ENCODE measurements around the gene DRGX.

Gene DRGX

GRCh38 chr10:49381111-49381900 is 14.6 kb downstream of the DRGX start:
- no peak for DNase-seq

DNA sequence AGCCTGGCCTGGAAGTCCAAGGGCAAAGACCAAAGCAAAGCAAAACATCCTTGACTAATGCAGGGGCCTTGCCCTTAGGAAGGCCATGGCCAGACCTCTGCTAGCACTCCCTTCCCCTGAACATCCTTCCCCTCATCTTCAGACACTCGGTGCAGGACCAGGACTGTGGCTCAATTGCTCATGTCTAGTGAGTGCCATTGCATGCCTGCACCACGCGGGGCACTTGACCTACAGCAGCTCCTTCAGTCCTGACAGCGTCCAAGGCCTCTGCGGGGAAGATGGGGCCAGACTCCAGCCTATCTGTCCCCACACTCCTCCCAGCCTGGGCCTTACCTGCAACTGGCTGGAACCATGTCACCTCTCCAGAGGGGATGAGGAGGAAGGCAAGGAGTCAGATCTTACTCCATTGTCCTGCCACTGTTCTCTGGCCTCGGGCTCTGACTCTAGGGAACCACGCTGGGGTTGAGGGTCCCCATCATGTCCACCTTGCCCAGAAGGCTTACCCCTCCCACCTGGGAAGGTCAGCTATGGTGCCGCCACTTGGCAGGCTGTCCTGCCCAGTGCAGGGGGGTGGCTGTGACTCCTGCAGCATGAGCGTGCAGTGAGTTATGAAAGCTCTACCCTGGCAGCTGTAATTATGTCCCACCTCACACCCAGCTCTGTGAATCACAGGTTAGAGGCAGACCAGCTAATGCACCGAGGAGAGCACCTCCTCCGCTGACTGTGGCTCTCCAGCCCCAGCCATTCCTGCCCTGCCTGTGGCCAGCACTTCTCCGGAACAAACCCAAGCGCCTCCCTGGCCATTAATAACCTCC is 16.1 kb downstream of the DRGX start:
- DNase-seq, result no peak

- no peak for DNase-seq
These were observed 18.6 kb downstream of the DRGX start for GRCh38 chr10:49377256-49377655.

- no peak for DNase-seq
These were observed 20.3 kb downstream of the DRGX start for GRCh38 chr10:49375611-49376010.

DNA sequence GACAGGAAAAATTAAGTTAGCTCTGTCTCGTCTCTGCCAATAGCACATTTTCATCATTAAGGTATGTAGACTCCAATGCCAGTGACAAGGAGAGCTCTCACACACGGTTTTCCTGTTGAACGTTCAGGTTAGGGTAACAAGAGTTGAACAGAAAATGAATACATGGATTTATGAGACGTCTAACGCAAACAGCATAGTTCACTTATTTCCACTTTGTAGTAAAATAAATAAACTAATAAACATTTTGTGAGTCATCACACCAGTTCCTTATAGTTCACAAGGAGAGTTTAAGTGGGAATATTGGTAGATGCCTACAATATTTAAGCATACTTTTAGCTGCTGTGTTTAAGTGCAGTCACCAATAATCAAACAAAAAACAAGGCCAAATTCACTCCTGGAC is 21.1 kb downstream of the DRGX start:
- no peak for DNase-seq

- DNase-seq, result no peak
These were observed 22.5 kb downstream of the DRGX start for GRCh38 chr10:49373361-49373760.

- DNase-seq, result no peak
These were observed 23.9 kb downstream of the DRGX start for GRCh38 chr10:49371967-49372366.

- no peak for DNase-seq
These were observed 25.4 kb downstream of the DRGX start for GRCh38 chr10:49370326-49371100.

GRCh38 chr10:49369216-49370162 is 26.4 kb downstream of the DRGX start:
- DNase-seq, result no peak

- DNase-seq, result no peak
These were observed 27.6 kb downstream of the DRGX start for GRCh38 chr10:49368256-49368655.

DNA sequence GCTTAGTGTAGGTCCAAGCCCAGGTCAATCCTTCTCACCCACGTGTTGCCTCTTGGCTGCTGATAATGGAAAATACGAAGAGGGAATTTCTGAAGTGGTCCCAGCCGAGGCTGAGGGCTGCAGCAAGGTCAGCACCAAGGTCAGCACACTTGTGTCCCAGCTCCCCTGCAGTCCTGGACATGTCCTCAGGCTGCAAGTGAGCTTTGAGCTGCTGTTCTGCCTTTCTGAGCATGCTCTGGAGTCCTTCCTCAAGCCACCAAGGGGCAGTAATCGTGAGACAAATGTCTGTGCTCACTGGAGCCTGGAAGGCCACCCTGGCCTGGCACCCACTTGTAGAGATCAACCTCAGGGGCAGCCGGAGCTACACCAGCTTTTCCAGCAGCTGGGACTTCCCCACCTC is 28.3 kb downstream of the DRGX start:
- no peak for DNase-seq

DNA sequence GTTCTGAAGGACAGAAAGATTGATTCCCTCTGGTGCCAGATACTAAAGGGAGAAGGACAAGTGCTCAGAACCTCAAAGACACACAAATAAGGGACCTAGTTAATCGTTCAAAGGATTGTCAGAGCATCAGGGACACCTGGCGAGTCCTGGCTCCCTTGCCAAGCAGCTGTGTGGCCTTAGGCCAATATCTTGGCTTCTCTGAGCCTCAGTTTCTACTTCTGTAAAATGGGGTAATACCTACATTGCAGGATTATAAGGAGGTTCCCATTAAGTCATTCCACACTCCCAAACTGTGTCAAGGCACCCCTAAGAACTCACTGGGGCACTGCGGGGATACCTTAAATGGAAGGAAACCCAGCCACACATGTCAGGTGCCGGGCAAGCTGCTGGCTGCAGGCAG is 29.4 kb downstream of the DRGX start:
- no peak for DNase-seq

DNA sequence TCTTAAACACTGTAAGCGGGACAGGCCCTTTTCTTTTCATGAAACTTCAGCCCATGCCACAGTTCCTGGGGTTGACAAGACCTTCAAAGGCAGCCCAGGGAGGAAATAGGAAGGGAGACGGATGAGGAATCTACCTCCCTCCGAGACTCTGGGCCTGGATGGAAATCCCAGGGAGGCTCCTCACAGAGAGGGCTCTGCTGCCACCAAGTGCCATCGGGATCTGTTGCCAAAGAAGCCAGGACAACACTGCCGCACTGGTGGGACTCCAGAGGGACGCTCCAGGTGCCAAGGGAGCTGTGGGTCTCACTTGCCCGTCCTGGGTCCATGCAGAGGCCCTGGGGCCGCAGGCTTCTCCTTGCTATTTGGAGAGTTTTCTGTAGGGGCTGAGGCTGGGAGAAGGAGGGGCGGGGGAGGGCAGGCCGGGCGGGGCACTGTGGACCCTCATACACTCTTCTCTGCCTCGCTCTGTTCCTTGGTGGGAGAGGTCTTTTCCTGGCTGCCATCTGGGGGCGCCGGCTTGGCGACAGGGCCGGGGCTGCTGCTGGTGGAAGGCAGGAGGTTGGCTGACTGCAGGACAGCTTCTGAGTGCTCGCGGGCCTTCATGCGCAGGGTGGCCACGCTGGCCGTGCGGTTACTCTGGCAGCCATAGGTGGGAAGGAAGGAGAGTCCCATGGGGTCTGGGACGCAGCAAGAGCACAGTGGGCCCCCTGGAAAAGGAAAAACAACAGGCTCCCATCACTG is 30.0 kb downstream of the DRGX start:
- no peak for DNase-seq

DNA sequence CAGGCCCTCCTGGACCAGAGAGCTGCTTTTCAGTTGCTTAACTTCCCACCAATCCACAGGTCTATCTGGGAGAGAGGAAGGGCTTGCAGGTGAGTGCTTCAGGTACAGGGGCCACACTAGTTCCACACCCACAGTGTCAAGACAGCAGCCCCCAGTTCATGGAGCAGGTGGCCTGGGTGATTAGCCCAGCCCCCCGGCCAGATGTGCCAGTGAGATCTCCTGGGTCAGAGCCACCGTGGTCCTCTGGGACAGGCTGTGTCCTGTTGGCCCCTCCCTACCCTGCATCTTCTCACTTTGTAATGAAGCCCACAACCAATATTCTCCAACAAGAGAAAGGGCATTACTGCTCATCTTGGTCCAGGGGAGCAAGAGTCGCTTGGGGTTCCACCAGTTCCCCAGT is 30.6 kb downstream of the DRGX start:
- DNase-seq, result no peak

GRCh38 chr10:49364747-49365146 is 31.1 kb downstream of the DRGX start:
- DNase-seq, result no peak

DNA sequence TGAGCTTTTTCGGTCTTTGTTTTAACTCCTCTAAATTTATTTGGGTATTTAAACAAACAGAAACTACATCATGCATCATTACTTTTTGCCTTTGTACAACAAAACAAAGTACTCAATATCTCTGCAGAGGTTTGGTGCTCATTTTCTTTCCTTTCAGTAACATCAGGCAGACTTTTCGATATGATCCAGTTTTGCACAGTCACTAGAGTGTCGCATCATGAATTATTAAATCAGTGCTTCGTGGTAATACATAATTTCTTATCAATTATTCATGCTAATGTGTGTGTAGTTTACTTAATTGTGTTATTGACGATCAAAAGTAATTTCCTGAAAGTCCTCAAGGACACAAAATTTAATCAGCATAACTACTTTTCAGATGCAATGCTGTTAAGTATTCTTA is 31.8 kb downstream of the DRGX start:
- no peak for DNase-seq

- no peak for DNase-seq
These were observed 32.4 kb downstream of the DRGX start for GRCh38 chr10:49363309-49364031.

DNA sequence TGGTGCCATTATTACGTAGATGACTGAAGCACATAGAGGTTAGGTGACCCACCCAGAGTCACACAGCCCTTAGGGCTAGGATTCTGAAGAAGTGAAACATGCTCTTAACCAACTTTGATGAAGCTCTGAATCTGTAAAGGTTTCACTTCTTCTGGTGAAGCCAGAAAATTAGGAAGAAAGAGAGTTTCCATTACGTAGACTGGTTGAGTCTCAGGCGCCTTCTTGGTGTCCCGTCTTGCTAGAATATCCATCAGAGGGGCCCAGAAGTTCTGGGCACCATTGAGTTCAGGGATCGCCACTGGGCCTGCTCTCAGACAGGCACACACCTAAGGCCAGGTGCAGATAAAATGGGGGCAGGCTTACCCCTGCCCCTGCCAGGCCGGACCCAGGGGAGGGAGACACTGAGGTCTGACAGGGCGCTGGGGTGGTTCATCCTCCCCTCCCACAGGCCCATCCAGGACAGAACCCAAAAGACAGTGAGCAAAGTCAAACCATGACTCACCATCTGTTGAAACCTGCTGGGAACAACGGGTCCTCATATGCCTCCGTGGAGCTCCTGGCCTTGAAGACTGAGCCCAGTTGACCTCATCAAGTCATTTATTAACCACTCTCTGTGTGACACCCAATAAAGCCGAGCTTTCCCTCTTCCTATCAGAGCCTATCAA is 33.2 kb downstream of the DRGX start:
- DNase-seq, result peak; percentile 18 to 21

GRCh38 chr10:49361735-49362568 is 33.9 kb downstream of the DRGX start:
- no peak for DNase-seq

Data from CD4-positive, alpha-beta T cell treated with Interferon alpha-2 for 1 hour (primary cell).